SU-DHL-6 (cell line): ENCODE data around the gene TENT5C.

ENCODE experiments used
- EZH2phosphoT487 ChIP-seq: fragments of 200-600 bp; sonication (generic), shearing (Covaris generic); conservative IDR thresholded peaks from 2 replicates; pipeline ENCODE4 v1.6.1; 2018; ENCODE audit warnings: mild to moderate bottlenecking, antibody characterized with exemption, low read length, moderate library complexity, mixed read lengths
- TF ChIP-seq, protein P1 (sequence below): fragments of 200-600 bp; sonication (generic); IDR thresholded peaks from one replicate; pipeline ENCODE4 v1.5.1; 2017; ENCODE audit warnings: antibody characterized with exemption, mild to moderate bottlenecking, low read length, moderate library complexity; ENCODE audit not compliant: insufficient read depth, poor library complexity, severe bottlenecking

DNA sequence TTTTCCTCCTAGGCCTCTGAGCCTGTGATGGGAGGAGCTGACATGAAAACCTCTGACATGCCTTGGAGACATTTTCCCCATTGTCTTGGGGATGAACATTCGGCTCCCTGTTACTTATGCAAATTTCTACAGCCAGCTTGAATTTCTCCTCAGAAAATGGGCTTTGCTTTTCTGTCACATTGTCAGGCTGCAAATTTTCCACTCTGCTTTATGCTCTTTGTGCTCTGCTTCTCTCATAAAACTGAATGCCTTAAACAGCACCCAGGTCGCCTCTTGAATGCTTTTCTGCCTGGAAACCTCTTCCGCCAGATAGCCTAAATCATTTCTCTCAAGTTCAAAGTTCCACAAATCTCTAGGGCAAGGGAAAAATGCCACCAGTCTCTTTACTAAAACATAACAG, 46.7 kb upstream of the TENT5C start:
- TF ChIP-seq, protein P1, sequence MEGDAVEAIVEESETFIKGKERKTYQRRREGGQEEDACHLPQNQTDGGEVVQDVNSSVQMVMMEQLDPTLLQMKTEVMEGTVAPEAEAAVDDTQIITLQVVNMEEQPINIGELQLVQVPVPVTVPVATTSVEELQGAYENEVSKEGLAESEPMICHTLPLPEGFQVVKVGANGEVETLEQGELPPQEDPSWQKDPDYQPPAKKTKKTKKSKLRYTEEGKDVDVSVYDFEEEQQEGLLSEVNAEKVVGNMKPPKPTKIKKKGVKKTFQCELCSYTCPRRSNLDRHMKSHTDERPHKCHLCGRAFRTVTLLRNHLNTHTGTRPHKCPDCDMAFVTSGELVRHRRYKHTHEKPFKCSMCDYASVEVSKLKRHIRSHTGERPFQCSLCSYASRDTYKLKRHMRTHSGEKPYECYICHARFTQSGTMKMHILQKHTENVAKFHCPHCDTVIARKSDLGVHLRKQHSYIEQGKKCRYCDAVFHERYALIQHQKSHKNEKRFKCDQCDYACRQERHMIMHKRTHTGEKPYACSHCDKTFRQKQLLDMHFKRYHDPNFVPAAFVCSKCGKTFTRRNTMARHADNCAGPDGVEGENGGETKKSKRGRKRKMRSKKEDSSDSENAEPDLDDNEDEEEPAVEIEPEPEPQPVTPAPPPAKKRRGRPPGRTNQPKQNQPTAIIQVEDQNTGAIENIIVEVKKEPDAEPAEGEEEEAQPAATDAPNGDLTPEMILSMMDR, result no peak
- TF ChIP-seq EZH2phosphoT487, result no peak
